Skeletal muscle cell (primary cell): ENCODE results near the gene KLKB1.
"Not testable (repeated sequence)": the region's sequence is repeated elsewhere in the genome, so short reads cannot be mapped to it uniquely, and the experiment has no call there.

Experiments used
- DNase-seq: peaks from one replicate; pipeline ENCODE4 v3.0.0-alpha.2; 2010; ENCODE audit warnings: low read depth
- H3K4me3 ChIP-seq: 2 replicates; pipeline ENCODE4 v1.5.1; 2011; ENCODE audit warnings: low read depth, mild to moderate bottlenecking, control low read depth, low read length, moderate library complexity

Gene KLKB1

DNA sequence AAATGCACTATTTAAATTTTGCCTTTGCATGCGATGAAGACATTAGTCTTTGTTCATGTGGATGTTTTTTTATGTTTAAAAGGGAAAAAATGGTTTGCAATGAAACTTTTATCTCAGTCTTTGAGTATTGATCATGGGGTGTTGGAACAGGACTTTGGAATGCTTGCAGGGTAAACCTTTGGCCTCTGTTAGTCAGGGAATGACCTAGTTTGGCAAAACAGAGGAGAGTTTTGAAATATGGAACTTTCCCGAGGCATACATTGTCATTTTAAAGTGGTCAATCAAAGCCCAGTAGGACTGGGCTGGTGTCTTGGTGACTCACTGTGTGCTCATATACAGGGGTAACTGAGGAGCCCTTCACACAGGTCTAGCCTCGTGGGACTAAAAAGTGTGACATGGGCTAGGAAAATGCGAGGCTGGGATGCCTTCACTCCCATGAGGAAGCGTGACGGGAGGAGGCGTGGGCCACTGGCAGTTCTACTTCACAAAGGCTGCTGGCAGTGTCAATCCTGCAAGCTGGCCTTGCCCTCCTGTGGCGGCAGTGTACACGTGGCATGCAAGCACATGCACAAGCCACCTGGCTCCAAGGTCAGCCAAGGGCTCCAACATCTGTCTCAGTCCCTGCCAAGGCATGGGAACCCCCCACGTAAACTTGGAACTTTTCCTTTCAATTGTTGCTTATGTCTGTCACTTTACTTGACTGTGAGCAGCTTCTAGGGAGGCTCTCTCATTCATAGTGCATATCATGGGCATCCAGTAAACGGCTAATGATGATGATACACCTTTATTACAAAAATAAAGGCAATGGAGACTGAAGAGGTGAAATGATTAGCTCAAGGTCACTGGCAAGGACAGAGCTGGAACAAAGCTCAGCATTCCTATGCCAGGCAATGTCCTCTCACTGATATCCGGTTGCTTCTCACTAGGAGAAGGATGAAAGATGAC, 33.5 kb downstream of the KLKB1 start:
- no peak for DNase-seq
- no peak overlapping the region for H3K4me3 ChIP-seq

DNA sequence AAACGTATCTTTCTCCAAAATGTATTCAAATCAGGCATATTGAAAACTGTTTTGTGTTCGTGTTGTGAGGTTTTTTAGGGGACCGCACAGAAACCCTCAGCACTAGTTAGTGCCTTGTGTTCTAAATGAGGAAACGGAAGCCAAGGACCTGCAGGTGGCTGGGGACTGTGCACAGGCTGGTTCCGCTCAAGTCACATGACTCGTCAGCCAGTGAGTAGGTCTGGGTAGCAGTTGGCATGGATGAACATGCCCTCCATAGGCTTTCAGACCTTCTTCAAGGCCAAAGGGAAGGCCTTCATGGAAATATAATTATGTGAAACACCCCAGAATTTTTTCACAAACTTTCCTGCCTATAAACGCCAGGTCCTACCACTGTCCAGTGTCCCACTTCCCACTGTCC, 37.4 kb downstream of the KLKB1 start:
- H3K4me3 ChIP-seq: no peak overlapping the region
- no peak for DNase-seq

DNA sequence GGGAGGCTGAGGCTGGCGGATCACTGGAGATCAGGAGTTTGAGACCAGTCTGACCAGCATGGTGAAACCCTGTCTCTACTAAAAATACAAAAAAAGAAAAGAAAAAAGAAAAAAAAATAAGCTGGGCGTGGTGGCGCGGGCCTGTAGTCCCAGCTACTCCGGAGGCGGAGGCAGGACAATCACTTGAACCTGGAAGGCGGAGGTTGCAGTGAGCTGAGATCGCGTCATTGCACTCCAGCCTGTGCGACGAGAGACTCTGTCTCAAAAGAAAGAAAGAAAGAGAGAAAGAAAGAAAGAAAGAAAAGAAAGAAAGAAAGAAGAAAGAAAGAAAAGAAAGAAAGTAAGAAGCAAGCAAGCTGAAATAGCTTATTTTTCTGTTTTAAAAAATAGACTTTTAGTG, 37.9 kb downstream of the KLKB1 start:
- H3K4me3 ChIP-seq, DNase-seq: not testable (repeated sequence)

DNA sequence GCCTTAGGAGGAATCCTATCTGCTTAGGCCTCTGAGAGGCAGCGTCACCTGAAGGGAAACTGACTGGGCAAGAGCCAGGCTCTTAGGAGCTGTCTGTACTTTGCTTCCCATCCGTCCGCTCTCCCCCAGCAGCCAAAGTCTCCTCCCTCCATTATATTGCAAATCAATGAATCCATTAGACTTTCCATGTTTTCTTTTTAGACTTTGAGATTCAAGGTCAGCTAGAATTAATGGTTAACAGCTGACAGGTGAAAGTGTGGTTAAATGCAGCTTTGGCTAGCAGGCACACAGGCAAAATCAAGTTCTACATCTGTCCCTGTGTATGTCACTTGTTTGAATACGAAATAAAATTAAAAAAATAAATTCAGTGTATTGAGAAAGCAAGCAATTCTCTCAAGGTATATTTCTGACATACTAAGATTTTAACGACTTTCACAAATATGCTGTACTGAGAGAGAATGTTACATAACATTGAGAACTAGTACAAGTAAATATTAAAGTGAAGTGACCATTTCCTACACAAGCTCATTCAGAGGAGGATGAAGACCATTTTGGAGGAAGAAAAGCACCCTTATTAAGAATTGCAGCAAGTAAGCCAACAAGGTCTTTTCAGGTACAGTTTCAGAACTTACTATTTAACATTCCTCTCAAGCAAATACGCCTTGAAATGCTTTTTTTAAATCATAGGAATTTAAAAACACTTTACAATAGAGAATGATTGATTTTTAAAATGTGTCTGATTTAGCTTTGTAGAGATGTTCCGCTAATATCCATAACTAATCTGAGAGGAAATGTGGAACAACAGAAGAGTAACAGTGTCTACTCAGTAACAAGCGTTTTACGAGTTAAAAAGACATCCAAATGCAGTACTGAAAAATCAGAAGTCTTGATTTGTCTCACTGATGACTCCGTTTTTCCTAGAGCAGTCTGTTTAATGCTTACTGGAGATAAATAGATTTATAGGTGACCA, 38.7 kb downstream of the KLKB1 start, which contains the start of gene F11:
Gene F11 (plus strand): TSS at position 507 of the 970 bp plus-strand sequence. CDS start 948 bp downstream, outside the sequence.
- H3K4me3 ChIP-seq: no peak within 1 kb of the TSS
- no peak for DNase-seq

DNA sequence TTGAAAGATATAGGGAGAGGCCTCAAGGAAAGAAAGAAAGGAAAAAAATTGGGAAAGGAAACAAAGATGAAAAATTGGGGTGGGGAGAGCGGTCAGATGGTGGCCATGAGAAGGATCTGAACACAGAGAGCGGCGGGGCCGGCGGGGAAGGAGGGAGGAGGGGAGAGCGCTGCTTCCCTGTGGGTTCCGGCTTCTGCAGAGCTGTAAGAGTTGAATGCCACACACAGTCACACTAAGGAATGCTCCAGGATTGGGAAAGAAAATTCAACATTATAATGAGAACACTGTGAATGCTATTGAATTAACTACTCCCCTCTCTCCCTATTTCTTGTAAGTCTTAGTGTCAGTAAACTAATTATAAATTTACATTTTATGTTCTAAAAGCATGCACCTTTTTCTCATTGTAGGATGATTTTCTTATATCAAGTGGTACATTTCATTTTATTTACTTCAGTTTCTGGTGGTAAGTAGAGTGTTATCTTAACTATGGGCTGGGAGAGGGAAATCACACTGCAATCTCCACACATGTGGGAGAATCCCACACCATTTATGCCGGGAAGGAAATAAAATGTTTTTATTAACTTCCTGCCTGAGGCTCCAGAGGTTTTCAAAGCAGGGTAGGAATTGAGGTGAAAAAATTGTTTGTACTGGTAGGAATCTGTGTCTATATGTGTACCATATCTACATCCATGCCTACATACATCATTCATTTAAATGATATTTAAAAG, 39.6 kb downstream of the KLKB1 start:
- no peak overlapping the region for H3K4me3 ChIP-seq
- no peak for DNase-seq

DNA sequence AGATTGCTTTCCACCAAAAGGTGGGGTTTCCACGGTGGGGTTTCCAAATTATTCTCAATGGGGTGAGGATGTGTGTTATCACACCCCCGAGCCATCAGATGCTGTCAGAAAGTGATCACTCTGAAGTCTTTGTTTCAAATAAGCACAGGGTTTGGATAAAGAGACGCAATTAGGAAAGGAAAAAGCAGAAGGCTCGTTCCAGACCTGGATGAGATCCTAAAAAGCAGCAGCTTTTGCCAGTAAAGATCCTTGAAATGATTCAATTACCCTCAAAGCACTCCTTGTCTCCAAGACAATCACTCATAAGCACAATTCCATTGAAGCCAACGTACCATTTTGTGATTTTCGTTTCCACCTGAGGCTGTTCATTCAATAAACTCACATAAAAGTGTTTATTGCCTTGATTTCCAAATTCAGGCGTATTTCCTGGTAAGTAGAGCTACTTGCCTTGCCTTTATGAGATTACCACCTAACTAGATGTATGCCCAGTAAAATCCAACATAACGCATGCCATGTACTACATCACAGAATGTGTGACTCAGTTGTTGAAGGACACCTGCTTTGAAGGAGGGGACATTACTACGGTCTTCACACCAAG, 43.9 kb downstream of the KLKB1 start:
- DNase-seq: no peak
- H3K4me3 ChIP-seq: no peak overlapping the region

DNA sequence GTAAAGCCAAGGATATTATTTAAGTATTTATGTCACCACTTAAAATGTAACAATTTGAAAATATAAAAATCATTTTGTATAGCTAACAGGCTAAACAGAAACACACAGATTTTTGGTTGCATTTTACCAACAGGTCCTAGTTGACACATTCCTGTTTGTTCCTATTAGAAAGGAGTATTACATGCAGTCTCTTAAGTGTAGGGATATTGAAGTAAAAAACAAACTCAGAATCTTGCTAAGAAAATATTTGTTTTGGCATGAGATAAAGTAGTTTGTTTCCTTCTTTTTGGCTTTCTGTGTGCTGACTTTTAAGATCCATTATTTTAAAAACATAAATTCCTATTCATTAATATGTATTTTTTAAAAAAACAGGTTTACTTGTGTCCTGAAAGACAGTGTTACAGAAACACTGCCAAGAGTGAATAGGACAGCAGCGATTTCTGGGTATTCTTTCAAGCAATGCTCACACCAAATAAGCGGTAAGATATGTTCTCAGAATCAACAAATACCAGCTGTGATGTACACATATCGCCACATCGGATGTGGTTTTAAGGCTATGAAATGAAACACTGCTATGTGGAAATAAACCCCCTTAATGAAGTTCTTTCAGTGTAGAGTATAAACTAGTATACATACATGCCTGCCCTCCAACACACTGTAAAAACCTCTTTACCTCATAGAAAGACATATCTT, 45.5 kb downstream of the KLKB1 start:
- H3K4me3 ChIP-seq: no peak overlapping the region
- DNase-seq: no peak

DNA sequence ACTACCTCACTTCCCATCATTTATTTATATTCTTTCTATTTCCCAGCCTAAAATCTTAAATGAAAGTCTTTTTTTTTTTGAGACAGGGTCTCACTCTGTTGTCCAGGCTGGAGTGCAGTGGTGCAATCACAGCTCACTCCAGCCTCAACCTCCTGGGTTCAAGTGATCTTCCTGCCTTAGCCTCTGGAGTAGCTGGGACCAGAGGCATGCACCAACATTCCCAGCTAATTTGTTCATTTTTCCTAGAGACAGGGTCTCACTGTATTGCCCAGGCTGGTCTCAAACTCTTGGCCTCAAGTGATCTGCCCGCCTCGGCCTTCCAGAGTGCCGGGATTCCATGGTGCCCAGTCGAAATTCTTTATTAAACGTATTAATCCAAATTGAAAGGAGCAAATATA, 46.1 kb downstream of the KLKB1 start:
- H3K4me3 ChIP-seq, DNase-seq: not testable (repeated sequence)

DNA sequence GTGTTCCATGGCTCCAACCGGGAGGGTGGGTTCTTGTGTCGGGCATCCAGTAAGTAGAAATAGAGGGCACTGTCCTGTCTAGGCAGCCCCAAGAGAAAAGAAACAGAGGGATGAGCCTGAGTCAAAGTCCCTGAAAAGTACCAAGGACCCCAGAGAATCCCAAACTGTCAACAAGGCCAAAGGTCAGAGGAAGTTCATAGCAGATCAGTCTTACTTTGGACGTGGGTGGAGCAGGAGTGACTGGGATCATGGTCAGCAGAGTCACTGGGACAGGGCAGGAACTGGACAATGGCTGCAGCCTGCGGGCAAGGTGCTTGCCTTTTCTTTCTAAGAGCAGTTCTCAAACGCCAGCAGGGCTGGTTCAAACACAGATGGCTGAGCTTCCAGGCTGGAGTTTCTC, 56.0 kb downstream of the KLKB1 start:
- no peak for DNase-seq
- no peak overlapping the region for H3K4me3 ChIP-seq

DNA sequence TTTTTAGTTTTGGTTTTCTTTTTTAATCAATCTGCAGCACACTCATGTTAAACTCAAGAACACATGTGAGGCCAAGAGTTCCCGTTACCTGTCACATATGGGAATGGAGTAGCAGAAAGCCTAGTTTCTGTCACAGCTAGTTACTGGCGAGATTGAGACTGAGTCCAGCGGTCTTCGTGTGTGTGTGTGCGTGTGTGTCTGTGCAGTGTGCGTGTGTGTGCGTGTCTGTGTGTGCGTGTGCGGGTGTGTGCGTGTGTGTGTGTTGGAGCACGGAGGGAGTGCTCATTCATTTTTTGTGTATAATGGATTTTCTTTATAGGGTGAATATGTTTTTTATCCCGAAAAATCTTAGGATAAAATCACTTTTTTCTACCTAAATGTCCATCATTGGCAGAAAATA, 57.8 kb downstream of the KLKB1 start:
- no peak overlapping the region for H3K4me3 ChIP-seq
- no peak for DNase-seq

DNA sequence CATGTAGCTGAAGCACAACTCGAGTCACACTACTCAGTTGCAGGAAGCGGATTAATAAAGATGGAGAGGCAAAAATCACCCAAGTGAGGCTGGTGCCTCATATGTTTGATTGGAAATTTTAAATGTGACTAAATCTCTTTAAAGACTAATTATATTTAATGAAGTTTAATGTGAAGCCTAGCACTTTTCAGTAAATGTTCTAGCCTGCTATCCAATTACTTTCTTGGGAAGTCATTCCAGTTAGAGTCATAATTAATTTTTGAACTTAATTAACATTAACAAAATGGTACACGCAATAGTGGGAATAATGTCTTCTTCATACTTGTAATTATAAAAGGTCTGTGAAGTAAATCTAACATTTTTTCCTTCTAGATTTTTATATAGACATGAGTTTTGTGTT, 59.3 kb downstream of the KLKB1 start:
- DNase-seq: no peak
- H3K4me3 ChIP-seq: no peak overlapping the region

DNA sequence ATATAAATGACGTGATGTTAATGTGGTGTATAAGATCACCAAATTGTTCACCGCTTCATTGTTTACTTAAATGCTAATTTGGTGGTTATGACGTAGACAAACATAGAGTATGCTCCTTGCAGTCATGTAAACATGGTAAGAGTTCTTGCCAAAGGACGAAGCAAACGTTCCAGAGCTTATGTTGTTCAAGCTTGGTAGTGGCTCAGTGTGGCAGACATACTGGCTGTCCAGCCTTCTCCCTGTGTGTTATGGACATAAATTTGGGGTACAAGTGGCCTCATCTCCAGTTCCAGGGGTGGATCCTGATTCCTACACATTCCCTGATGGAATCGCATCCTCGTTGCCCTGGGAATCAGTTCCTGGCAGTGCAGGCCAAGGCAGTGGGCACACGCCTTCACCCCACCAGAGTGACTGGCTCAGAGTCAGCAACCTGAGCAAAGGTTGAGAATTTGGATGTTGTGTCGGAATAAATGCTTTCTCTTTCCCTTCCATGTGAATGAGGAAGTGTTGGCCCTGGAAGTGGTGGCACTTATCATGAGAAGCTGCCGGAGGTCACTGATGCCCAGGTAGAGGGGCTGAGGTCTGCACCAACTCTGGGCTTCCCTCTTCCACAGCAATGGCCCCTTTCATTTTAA, 64.1 kb downstream of the KLKB1 start:
- no peak overlapping the region for H3K4me3 ChIP-seq
- no peak for DNase-seq

DNA sequence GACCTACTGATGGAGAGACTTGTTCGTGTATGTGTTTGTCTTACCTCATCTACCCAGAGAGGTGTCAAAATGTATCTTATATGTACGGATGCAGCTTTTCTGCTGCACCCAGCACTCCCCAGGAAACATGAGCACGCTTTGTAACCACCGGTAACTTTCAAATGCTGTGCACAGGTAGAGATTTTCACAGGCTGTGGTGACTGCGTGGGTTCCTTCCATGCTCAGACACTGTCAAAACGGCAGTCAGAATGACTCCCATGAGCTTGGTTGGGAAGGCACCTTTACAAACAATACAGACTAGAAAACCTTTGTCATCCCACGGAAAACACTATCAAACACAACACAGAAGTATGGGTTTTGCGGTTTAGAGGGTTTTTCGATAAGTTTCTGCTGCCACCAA, 66.9 kb downstream of the KLKB1 start:
- no peak overlapping the region for H3K4me3 ChIP-seq
- no peak for DNase-seq

DNA sequence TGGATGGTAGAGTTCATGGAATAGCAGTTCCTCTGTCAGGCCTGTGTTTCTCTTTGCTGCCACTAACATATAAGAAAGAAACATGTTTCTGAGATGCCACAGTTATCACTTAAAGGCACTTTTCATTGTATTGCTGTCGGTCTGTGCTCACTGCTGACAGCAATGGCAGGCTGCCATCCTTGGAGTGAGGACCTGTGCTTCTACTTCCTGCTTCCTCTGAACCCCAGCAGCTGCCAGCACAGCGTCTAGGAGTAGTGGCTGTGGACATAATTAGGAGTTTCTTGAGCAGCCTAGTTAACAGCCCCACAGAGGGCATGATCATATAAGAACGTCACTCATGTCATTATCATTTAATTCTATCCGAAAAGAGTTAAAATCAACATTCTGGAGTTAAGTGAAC, 69.2 kb downstream of the KLKB1 start:
- DNase-seq: no peak
- no peak overlapping the region for H3K4me3 ChIP-seq

DNA sequence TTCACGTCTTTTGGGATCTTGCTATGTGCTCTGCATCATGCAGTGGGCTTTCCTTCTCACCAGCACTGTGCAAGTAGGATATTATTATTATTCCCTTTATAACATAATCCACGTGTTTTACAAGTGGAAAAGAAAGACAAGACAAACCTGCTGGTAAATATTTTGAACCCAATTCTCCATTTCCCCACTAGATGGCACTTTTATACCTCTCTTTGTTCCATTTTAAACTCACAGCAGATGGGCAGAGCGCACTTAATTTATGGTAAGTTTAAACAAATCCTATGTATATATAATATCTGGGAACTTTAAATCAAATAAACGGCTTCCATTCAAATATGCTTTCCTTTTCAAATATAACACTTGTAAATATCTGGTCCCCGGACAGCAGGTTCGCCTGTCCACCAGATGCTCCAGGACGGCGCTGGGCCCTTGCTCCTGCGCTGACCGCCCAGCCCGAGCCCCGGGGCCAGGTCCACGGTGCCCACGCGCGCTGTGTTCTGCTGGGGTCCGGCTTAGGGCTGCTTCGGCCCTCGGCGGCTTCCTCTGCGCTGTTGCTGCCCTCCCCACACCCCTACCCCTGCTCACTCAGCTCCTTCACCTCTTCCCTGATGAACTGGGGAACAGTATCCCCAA, 69.8 kb downstream of the KLKB1 start:
- DNase-seq: peak; percentile 21
- no peak overlapping the region for H3K4me3 ChIP-seq

DNA sequence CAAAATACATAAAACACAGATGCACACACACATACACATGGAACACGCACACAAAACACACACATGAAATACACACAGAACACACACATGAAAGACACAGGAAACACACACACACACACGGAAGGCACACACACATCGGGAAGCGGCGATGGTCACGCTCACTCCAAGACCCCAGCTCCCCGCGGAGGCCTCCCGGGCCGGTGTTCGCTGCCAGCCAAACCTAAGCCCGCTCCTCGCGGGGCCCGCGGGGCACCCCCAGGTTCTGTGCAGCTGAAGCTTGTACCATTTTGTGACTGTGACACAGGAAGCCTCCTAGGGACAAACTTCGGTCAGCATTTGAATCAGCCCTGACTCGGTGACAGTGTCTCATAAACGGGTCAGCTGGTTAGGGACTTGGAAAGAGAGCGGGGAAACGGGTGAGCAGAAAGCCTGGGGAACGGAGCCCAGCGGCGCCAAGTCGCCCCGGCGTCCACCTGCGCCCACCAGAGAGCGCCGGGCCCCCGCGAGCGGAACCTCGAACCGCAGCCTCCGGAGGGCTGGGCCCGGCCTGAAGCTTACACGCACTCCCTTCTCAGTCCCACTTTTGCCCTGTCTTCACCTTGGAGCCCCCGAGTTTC, 70.8 kb downstream of the KLKB1 start:
- H3K4me3 ChIP-seq: no peak overlapping the region

DNA sequence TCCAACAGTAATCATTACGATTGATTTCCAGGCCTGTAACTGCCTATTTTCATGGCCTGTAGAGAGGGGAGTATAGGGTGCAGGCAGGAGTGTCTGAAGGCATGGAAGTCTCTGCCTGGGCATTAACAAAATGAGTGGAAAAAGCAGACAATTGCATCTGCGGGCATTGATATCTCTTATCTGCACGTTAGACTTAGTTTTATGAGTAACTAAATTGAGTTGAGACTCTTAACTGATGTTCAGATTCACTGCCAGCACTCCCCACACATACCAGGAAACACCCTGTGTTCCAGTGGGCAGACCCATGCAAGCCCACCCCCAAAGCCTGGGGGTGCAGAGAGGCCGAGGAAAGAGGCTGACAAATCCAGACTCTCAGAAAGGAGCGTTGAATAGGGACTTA, 72.0 kb downstream of the KLKB1 start:
- DNase-seq: no peak
- H3K4me3 ChIP-seq: no peak overlapping the region

More for the DNA sequence above, 70.8 kb downstream of the KLKB1 start:
- no peak for DNase-seq
